Tongue (tissue), 2 donors: Measurements from ENCODE around the gene COPS9. TPM values are rescaled to one million over a fixed set of nuclear protein-coding genes. Genes with fewer than 3 reads are reported as not detected.

ENCODE experiments used
- DNase-seq: peaks from one replicate; pipeline ENCODE4 v3.0.0-alpha.2; 2015
- total RNA-seq: library from RNA; depleted of rRNA; stranded (reverse); fragments of >200 nt; gene quantifications from one replicate; pipeline ENCODE4 v1.2.3, GENCODE V29; 2014

Gene COPS9
- total RNA-seq, 1 donor from 2014 or later = 58.4 TPM

DNA sequence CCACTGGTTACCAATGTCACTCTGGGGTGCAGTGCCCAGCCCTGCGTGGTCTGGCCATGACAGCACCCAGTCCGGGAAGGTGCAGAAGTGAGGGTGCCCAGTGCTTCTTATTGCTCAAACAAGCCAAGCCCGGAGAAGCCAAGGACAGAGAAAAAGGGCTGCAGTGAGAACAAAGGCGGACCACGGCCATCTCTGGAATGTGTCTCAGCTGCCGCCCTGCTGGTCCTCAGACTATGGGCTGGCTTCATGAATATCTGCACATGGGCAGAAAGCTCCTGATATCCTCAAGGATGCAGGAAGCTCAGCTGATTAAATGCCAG lies 28.7 kb downstream of the COPS9 start:
- DNase-seq = no peak

DNA sequence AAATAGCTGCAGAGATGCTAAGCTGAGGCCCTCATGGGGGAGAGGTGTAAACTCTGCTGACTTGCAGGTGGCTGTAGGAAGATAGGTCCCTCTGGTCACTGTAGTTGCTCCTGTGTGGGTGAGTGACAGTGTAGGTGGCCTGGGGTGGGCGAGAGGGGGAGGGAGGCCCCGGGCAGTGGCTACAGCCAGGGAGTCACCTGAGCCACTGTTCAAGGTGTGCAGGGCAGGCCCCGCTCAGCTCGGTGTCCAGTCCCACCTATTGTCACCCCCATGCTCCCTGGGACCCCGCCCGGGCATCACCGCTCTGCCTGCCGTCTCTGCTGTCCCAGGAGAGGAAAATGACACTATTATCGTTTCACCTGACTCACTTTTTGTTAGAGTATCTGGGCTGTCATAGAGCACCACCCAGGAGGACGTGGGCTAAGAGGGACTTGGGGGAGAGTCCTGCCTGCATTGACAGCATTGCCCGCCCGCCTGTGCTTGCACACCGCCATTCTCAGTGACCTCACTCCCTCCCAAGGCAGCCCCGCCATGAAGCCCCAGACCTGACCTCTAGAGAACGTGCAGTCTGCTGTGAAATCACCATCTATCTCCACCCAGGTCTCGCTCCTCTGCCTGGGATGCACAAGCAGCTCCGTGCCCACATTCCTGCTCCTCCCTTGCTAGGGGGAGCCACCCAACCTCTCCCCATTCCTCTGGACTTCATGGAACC lies 29.2 kb downstream of the COPS9 start:
- no peak for DNase-seq

DNA sequence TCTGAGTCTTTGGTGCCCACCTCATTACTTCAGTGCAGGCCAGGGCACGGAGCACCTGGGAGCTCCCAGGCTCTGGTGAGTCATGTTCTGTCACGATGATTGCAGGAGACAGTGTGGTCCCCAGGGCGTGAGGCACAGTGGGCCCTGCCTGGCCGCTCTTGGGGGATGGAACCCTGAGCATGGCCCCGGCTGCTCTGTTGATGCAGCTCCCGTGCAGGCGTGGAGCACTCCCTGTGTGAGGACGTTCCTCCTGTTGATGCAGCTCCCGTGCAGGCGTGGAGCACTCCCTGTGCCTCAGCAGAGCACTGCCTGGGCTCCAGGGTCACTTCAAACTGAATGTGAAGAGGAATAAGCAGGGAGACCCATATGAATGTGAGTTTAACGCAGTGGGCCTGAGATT lies 30.1 kb downstream of the COPS9 start:
- no peak for DNase-seq

DNA sequence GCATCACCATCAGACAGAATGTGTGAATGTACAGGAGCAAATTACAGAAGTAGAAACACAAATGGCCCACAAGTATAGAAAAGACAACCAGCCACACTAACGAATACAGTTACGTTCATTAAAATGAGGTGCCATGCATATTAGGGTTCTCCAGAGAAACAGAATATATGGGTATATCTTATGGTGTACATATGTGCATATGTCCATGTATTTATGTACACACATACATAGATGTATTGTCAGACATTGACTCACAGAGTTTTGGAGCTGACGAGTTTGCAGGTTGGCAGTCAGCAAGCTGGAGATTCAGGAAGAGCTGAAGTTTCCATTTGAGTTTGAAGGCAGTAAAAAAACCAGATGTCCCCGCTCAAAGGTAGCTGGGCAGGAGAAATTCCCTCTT lies 33.0 kb downstream of the COPS9 start:
- DNase-seq = no peak

DNA sequence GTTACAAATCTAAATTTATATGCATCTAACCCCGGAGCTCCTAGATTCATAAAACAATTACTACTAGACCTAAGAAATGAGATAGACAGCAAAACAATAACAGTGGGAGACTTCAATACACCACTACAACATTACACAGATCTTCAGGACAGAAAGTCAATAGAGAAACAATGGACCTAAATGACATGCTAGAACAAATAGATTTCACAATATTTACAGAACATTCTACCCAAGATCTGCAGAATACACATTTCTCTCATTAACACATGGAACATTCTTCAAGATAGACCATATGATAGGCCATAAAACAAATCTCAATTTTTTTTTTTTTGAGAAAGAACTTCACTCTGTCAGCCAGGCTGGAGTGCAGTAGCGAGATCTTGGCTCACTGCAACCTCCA lies 37.8 kb downstream of the COPS9 start:
- DNase-seq = no peak

DNA sequence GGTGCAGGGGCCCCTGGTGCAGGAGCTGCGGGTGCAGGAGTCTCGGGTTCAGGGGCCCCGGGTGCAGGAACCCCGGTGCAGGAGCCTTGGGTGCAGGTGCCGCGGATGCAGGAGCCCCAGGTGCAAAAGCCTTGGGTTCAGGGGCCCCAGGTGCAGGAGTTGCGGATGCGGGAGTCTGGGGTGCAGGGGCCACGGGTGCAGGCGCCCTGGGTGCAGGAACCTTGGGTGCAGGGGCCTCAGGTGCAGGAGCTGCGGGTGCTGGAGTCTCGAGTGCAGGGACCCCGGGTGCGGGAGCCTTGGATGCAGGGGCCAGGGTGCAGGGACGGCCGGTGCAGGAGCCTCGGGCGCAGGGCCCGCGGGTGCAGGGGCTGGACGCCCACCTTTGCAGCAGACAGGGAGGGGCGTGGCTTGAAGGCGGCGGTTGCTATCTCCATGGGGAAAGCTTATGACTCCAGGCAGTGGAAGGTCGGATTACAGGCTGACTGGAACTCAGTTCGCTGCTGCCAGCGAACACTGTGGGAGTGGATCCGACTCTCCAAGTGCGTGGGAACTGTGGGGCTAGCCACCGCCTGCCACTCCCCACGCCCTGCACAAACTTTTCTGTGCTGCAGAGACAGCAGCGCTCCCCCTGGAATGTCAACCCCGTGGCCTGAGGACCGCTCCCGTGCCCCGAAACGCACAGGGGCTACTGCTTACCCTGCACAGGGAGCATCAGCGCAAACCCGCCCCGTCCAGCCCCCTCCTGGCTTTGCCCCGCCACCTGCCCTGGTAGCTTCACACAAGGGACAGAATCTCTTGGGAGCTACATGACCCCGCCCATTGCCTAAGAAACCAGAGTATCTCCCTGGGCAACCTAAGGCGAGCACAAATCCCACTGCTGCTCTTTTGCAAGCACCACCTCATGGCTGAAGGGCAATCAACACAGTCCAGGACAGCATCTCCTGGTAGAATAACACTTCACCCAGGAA lies 40.3 kb downstream of the COPS9 start:
- DNase-seq = no peak

DNA sequence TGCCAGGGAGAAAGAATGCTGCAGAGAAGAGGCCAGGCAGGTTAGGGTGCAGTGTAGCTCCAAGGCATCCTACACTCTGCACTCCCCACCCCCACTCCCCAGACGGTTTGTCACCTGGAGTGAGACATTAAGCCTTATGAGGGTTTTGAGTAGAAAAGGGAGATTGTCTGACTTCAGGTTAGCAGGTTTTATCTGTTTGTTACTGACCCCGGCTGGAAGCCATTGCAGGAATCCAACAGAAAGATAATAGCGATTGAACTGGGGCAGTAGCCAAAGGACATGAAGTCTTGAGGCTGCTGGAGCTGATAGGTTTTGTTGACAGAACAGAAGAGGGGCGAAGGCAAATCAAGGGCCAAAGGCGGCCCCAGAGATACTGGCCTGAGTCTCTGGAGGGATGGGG lies 46.8 kb downstream of the COPS9 start:
- DNase-seq = no peak

DNA sequence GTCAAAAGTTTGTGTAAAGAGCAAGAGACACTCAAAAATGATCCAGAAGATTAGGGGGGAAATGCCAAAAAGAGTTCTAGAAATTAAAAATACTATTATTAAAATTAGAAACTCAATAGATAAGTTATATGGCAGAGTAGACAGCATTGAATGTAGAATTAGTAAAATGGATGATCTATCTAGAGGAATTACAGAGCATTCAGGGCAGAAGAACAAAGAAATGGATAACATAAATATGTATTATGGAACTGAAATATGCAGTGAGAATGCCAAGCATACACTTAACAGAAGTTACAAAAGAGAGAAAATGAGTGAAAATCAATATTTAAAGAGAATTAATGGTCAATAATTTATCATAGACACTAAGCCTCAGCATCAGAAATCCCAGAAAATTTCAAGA lies 49.5 kb downstream of the COPS9 start:
- DNase-seq = no peak

Other genes starting within 250 kb of the COPS9 start
- 199 TPM for gene NDUFA10, start 111.0 kb downstream of the COPS9 start, total RNA-seq
- gene OR6B2, start 105.9 kb downstream of the COPS9 start, total RNA-seq = not detected
- gene OR6B3, start 82.8 kb downstream of the COPS9 start, total RNA-seq = not detected
- gene OTOS, start 4.4 kb upstream of the COPS9 start, total RNA-seq = not detected